GM15510 (cell line): ENCODE measurements around the gene ABCC5.

Experiments used
- POLR2A ChIP-seq: IDR thresholded peaks from 3 replicates; pipeline ENCODE4 v1.6.1; 2011; ENCODE audit warnings: borderline replicate concordance; ENCODE audit not compliant: insufficient read length; ENCODE audit errors: extremely low read depth

ABCC5 gene

DNA sequence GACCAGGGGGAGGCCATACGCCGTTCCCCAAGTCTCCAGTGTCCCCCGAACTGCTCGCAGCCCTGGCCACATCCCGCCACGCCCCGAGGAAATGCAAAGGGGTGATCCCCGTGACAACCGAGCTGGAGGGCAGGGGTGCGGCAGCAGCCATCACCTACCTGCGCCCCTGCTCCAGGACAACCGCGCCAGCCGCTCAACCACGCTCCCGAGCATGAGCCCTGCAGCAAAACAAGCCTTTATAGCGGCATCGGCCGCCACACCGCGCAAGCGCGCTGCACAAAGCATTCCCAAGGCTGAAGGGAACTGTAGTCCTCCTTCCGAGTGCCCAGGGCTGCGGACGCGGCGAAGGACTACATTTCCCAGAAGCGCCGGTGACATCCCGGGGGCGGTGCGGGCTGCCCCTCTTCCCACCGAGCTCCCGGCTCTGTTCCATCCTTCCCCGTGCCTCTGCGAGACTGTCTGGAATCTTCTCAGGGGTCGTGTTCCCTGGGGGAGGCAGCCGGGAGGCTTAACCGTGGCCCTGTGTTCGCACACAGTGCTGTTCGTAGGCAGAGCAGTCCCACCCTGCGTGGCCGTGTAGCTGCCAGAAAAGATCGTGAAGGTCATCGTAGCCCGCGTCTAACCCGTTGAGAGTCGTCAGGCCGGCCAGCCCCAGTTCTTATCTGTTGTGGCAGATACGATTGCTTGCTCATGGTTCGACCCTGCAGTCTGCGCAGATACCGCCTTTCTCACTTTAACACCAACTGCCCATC is at the start of gene ABCC5:
ABCC5 (minus strand) TSS at position 213 of the 752 bp plus-strand sequence. CDS start 3,492 bp downstream, outside the sequence.
- TF ChIP-seq POLR2A, result peak; percentile 64

DNA sequence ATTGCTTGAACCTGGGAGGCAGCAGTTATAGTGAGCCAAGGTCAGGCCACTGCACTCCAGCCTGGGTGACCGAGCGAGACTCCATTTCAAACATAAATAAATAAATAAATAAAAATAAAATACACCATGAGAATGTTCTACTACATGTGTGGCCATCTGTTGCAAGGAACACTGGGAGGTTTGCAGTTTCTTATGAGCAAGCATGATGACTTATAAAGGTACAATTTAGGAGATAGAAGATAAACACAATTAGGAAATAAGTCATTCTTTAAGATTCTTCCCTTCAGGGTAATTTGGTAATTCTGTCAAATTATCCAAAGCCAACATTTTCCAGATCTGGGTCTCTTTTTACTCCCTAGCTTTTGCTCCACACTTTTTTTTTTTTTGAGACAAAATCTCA is 48.5 kb upstream of the ABCC5 start:
- no peak for TF ChIP-seq POLR2A

DNA sequence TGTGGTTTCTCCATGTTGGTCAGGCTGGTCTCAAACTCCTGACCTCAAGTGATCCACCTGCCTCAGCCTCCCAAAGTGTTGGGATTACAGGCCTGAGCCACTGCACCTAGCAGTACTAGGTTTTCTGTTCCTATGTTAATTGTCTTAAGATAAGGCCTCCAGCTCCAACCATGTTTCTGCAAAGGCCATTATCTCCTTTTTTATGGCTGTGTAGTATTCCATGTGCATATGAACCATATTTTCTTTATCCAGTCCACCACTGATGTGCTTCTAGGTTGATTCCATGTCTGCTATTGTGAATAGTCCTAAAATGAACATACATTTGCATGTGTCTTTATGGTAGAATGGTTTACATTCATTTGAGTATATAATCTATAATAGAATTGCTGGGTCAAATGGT is 45.0 kb upstream of the ABCC5 start:
- no peak for TF ChIP-seq POLR2A

DNA sequence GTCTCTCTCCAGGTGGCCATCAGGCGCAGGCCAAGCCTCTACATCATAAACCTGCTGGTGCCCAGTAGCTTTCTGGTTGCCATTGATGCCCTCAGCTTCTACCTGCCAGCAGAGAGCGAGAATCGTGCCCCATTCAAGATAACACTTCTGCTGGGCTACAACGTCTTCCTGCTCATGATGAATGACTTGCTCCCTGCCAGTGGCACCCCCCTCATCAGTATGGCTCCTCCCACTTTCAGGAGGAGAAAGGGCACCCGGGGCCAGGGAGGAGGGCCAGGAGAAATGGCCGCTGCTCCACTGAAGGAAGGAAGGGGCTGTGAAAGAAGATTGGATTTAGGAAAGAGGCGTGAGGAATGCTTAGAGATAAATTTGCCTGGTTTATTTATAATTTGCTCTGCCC is 41.7 kb upstream of the ABCC5 start:
- no peak for TF ChIP-seq POLR2A

DNA sequence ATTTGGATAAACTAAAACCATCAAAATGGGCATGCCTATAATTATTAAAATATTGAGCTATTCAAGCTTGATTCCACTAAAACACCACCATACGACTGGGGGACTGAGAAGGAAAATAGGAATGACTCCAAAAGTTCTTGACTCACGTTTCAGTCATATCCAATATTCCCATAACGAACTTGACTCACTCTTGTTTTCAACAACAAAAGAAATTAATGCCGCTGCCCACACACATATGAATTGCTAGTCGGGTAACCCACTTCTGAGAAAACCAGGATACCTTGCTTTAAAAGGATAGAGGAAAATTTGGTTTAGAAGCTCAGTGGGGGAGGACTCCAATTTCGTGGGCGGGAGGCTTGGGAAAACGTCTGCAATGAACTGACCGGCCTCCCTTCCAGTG is 40.3 kb upstream of the ABCC5 start:
- no peak for TF ChIP-seq POLR2A

DNA sequence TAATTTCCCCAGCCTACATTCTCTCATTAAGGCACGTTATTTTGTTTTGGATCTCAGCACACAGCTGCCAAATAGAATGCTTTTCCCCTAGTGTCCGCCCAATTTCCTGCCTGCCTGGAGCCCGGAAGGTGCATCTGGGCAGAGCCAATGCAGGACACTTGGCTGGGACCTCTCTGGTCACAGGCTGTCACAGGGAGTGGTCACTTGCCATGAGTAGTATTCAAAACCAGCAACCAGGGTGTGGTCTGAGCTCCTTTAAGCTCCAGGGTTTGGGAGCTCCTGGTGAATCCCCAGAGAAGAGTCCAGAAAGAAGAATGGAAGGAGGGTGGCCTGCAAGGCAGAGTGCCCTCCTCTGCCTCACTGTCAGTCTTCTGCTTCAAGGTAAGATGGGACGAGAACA is 35.1 kb upstream of the ABCC5 start, which contains the start of gene HTR3C:
HTR3C (plus strand) TSS at position 281 of the 400 bp plus-strand sequence; CDS start at position 315, 34 bp downstream.
- TF ChIP-seq POLR2A, result no peak

DNA sequence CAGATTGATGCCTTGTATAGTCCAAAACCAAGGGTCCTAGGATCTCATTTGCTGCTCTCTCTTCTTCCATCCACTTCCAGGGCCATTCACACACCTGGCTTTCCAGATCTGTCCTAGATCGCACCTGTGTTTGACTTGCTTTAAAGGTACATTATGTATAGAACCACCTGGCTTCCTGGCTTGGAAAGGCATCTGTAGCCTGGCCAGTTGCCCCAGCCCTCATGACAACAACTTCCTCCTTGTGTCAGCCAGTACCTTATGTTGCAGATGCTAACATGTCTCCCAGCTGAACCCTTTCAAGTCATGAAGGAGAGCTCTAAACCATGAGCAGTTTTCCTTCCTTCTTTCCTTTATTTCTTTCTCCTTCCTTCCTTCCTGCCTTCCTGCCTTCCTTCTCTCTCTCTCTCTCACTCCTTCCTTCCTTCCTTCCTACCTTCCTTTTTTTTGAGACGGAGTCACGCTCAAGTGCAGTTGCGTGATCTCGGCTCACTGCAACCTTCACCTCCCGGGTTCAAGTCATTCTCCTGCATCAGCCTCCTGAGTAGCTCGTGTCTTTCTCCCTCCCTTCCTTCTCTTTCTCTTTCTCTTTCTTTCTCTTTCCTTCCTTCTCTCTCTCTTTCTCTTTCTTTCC is 32.6 kb upstream of the ABCC5 start:
- no peak for TF ChIP-seq POLR2A

DNA sequence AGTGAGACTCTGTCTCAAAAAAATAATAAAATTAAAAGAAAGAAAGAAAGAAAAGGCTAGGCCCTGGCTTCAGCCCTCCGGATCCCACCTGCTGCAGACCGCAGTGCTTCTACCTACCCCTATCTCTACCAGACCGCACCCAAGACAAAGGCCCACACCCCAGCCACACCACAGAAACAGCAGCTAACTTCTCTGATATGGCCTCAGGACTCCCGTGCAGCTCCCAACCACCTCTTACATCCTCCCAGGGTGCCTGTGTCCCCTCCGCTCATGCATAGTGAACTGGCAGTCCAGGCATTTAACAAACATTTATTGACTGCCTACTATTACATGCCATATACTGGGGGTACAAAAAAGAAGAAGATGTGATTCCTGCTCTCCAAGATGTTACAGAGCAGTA is 28.3 kb upstream of the ABCC5 start:
- no peak for TF ChIP-seq POLR2A

DNA sequence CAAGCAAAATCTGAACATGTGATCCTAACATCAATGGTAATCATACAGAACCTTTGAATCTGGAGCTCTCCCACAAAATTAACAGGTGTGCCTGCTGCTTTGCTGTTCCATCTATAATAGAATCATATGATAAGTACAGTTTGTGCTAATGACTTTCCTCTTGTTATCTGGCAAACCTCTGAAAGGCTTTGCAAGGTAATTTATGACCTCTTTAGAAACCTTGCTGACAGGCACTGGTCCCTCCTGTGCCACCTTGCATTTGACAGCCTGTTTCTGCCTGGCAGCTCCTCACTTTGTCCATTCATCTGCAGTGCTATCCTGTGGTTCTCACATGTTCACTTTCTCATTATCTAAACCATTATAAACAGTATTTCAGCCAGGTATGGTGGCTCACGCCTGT is 24.9 kb upstream of the ABCC5 start:
- TF ChIP-seq POLR2A, result no peak

DNA sequence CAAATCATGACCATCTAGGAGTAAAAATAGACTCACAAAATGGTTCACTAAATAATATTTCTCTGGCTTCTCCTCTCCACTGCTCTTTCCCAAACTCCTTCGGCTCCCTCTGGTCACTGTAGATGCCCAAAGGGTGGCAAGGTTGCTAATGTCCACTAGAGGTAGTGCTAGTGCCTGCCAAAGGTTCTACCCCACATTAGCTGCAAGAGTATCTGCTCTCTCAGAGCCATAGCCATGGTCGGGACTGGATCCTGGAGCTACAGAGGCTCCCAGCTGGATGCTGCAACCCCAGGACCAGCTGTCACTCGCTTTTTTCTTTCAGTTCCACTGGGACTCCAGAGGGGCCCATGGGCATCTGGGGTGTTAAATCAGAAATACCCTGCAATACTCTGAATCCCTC is 22.3 kb upstream of the ABCC5 start:
- TF ChIP-seq POLR2A, result no peak

GRCh38 chr3:184039414-184039813 is 21.7 kb upstream of the ABCC5 start:
- TF ChIP-seq POLR2A, result no peak

DNA sequence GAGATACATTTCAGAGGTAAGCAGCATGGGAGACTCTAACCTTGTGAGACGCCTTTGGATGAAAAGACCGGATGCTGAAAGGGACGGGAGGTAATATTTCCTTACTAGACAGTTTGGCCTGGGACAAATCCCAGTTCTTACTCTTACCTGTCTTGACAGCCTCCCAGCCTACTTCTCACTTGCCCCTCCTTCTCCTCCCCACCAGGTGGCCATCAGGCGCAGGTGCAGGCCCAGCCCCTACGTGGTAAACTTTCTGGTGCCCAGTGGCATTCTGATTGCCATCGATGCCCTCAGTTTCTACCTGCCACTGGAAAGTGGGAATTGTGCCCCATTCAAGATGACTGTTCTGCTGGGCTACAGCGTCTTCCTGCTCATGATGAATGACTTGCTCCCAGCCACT is 20.1 kb upstream of the ABCC5 start:
- TF ChIP-seq POLR2A, result no peak

DNA sequence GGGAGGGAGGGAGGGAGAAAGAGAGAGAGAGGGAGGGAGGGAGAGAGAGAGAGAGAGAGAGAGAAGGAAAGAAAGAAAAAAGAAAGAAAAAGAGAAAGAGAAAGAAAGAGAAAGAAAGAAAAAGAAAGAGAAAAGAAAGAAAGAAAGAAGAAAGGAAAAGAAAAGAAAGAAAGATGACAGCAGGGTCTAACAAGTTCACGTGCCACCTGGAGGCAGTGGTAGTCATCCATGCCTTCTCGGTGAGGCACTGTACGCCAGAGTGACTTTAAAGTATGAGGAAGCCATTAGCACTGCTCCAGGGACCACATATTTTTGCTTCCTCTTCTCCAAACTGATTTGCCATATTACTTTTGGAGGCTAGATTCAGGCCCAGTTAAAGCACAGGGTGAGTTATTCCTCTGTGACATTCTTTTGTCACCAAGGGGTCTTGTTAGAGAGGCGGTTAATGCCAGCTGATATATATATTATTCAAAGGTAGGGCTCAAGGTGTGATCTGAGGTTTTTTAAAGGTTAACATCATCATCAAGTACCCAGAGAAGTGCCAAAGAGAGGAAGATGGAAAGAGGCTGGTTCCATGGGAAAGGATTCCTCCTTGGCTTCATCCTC is 13.6 kb upstream of the ABCC5 start, which contains the start of gene HTR3D:
HTR3D (plus strand) TSS at position 556 of the 606 bp plus-strand sequence; CDS start at position 556, 0 bp downstream.
- no peak for TF ChIP-seq POLR2A

GRCh38 chr3:184030536-184030935 is 12.9 kb upstream of the ABCC5 start:
- TF ChIP-seq POLR2A, result no peak

DNA sequence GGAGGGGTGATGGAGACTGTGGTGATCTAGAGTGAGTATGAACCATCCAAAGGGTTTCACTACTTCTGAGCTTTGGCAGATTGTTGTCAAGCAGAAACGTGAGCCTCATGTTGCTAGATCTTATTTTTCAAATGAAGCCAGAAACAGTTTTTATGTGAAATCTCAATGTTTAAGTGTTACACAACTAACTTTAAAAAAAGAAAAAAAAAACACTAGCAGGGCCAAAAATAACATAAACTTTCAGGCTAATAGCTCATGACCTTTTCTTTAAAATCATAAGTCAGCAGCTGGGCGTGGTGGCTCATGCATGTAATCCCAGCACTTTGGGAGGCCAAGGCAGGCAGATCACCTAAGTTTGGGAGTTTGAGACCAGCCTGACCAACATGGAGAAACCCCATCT is 11.8 kb upstream of the ABCC5 start:
- TF ChIP-seq POLR2A, result no peak
